ENCODE measurements around the gene SLC41A3.
A peak's percentile ranks its signal among the peaks of the same experiment; 100 is the strongest.

SLC41A3 gene

DNA sequence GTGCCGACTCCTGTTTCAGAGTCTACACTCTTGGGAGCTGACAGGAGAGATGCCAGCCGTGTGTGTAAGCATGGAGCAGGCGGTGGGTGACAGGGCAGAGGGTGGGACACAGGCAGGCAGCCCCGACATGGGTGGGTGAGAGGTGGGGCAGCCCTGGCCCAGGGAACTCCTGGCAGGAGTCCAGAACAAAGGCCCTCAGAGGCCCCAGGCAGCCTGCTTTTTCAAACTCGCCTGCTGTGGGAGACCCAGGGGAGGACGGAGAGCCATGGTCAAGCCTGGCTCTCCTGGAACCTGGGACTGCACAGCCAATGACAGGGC lies 29.3 kb upstream of the SLC41A3 start:
- Mint-ChIP-seq H3K27ac (no peak overlapping the region), H3K9me3 (no peaks in the 10 kb centered on the region), H3K27me3 (no peaks in the 10 kb centered on the region), H3K36me3 (ENCODE audit: low read depth) (no peaks in the 10 kb centered on the region), H3K4me1 (ENCODE audit: low read depth) (no peaks in the 10 kb centered on the region), H3K4me3 (no peak overlapping the region)
- peak; percentile 6 for DNase-seq

GRCh38 chr3:126112531-126113237 lies 28.8 kb upstream of the SLC41A3 start:
- Mint-ChIP-seq H3K4me1 (ENCODE audit: low read depth) (no peaks in the 10 kb centered on the region), H3K27me3 (no peaks in the 10 kb centered on the region), H3K36me3 (ENCODE audit: low read depth) (no peaks in the 10 kb centered on the region), H3K9me3 (no peaks in the 10 kb centered on the region), H3K4me3 (no peak overlapping the region), H3K27ac (no peak overlapping the region)
- DNase-seq: peak; percentile 19

- peak; percentile 22 for DNase-seq
- Mint-ChIP-seq H3K4me1 (ENCODE audit: low read depth) (no peaks in the 10 kb centered on the region), H3K4me3 (no peak overlapping the region), H3K36me3 (ENCODE audit: low read depth) (no peaks in the 10 kb centered on the region), H3K27ac (no peak overlapping the region), H3K27me3 (no peaks in the 10 kb centered on the region), H3K9me3 (no peaks in the 10 kb centered on the region)
These were observed 27.9 kb upstream of the SLC41A3 start for GRCh38 chr3:126111566-126112475.

GRCh38 chr3:126111126-126111551 lies 27.2 kb upstream of the SLC41A3 start:
- H3K36me3 Mint-ChIP-seq (ENCODE audit: low read depth): no peaks in the 10 kb centered on the region

GRCh38 chr3:126110431-126111125 lies 26.7 kb upstream of the SLC41A3 start:
- no peak overlapping the region for H3K27ac Mint-ChIP-seq
- H3K4me1 Mint-ChIP-seq (ENCODE audit: low read depth): no peaks in the 10 kb centered on the region
- H3K9me3 Mint-ChIP-seq: no peaks in the 10 kb centered on the region
- no peaks in the 10 kb centered on the region for H3K36me3 Mint-ChIP-seq (ENCODE audit: low read depth)
- DNase-seq: no peak
- H3K4me3 Mint-ChIP-seq: no peak overlapping the region
- H3K27me3 Mint-ChIP-seq: no peaks in the 10 kb centered on the region

More at GRCh38 chr3:126111126-126111551, 27.2 kb upstream of the SLC41A3 start:
- Mint-ChIP-seq H3K4me1 (ENCODE audit: low read depth) (no peaks in the 10 kb centered on the region), H3K27me3 (no peaks in the 10 kb centered on the region), H3K4me3 (no peak overlapping the region), H3K9me3 (no peaks in the 10 kb centered on the region), H3K27ac (no peak overlapping the region)
- peak; percentile 11 for DNase-seq

DNA sequence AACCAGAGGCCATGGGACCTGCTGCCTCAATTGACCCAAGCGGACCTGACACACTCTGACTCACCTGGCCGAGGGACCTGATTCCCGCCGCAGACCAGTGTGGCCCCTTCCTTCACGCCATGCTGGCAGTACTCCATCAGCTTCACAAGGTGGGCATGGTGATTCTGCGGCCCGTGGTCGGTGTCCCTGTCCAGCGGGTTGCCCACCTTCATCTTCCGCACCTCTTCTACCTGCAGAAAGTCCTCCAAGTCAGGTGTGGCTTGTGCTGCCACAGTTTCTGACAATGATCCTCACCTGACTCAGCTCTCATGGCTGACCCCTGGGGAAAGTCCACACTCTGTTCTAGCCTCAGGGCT lies 25.9 kb upstream of the SLC41A3 start:
- peak; percentile 15 for DNase-seq
- Mint-ChIP-seq H3K36me3 (ENCODE audit: low read depth) (no peaks in the 10 kb centered on the region), H3K27ac (no peak overlapping the region)

GRCh38 chr3:126109146-126109879 lies 25.4 kb upstream of the SLC41A3 start:
- Mint-ChIP-seq H3K9me3 (no peaks in the 10 kb centered on the region), H3K27ac (no peak overlapping the region), H3K36me3 (ENCODE audit: low read depth) (no peaks in the 10 kb centered on the region), H3K27me3 (no peaks in the 10 kb centered on the region), H3K4me3 (no peak overlapping the region), H3K4me1 (ENCODE audit: low read depth) (no peaks in the 10 kb centered on the region)
- peak; percentile 14 for DNase-seq

More for the DNA sequence above, 25.9 kb upstream of the SLC41A3 start:
- no peak overlapping the region for H3K4me3 Mint-ChIP-seq
- no peaks in the 10 kb centered on the region for H3K4me1 Mint-ChIP-seq (ENCODE audit: low read depth)
- H3K27me3 Mint-ChIP-seq: no peaks in the 10 kb centered on the region
- H3K9me3 Mint-ChIP-seq: no peaks in the 10 kb centered on the region

GRCh38 chr3:126108676-126109050 lies 24.7 kb upstream of the SLC41A3 start:
- Mint-ChIP-seq H3K9me3 (no peaks in the 10 kb centered on the region), H3K4me1 (ENCODE audit: low read depth) (no peaks in the 10 kb centered on the region), H3K36me3 (ENCODE audit: low read depth) (no peaks in the 10 kb centered on the region), H3K4me3 (no peak overlapping the region), H3K27me3 (no peaks in the 10 kb centered on the region), H3K27ac (no peak overlapping the region)
- peak; percentile 13 for DNase-seq

- Mint-ChIP-seq H3K9me3 (no peaks in the 10 kb centered on the region), H3K27ac (no peak overlapping the region), H3K36me3 (ENCODE audit: low read depth) (no peaks in the 10 kb centered on the region), H3K4me1 (ENCODE audit: low read depth) (no peaks in the 10 kb centered on the region), H3K4me3 (no peak overlapping the region), H3K27me3 (no peaks in the 10 kb centered on the region)
- no peak for DNase-seq
These were observed 24.2 kb upstream of the SLC41A3 start for GRCh38 chr3:126107957-126108675.

DNA sequence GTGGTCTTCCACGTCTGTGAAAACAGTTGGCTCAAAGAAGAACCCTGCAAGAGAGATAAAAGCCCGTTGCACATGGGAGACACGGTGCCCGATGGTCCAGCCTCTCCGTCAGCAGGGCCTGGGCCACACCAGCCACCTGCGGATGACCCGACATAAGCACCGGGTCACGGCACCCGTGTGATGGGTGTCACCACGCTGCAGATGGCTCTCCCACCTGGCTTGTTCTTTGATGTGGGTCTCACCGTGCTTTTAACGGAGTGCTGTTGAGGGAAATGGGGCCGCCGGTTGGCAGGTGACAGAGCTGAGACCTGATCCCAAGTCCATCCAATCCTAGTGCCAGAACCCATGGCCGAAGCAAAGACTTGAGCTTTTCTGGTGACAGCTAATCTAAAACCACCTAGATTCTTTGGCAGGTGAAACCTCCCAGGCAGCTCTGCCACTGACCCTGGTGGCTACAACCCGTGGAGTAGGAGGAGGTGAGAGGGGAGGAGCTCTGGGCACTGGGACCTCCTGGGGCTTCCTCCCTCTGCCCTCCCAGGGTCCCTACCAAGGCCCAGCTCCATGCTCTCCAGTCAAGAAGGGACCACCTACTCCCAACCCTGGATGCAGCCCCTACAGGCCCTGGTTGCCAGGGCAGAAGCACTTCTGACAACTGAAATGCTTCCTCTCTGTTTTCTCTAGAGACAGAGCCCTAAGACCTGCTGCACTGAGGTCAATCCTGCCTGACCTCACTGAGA lies 23.4 kb upstream of the SLC41A3 start:
- H3K36me3 Mint-ChIP-seq (ENCODE audit: low read depth): no peaks in the 10 kb centered on the region
- no peak overlapping the region for H3K27ac Mint-ChIP-seq
- no peaks in the 10 kb centered on the region for H3K27me3 Mint-ChIP-seq
- no peak overlapping the region for H3K4me3 Mint-ChIP-seq
- no peaks in the 10 kb centered on the region for H3K9me3 Mint-ChIP-seq
- no peaks in the 10 kb centered on the region for H3K4me1 Mint-ChIP-seq (ENCODE audit: low read depth)
- DNase-seq: peak; percentile 24

DNA sequence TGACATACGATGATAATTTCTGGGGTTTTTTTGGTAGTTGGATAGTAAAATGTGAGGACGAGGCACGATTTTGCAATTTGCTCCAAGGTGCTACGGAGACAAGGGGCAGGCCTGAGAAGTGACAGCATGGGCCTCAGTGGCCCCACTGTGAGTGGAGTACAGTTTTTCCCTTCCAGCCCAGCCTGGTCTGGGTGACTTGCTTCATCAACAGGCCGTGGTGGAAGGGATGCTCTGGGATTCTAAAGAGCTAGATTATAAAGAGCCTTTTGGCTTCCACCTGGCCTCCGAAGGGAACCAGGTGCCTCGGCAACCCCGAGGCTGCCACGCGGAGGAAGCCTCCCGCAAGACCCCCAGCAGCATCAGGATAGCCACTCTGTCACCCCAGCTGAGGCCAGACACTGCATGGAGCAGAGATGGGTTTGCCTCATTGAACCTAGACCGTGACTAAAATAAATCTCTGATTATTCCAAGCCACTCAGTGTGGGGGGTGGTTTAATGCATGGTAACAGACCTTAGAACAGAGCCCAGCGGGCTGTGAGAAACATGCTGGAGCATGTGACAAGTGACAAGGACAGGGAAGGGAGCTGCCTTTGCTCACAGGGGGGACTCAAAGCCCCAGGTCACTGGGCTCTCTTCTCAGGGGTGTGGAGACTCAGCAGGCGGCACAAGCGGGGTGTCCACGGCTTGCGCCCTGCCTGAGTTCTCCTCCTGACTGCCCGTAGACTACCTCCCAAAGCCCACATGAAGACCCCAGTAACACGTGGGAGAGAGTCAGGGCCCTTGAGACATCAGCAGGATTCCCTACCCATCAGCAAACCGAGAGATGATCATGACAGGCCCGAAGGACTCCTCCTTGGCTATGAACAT lies 22.6 kb upstream of the SLC41A3 start:
- no peaks in the 10 kb centered on the region for H3K4me1 Mint-ChIP-seq (ENCODE audit: low read depth)
- H3K27ac Mint-ChIP-seq: no peak overlapping the region
- H3K4me3 Mint-ChIP-seq: no peak overlapping the region
- no peaks in the 10 kb centered on the region for H3K9me3 Mint-ChIP-seq
- no peaks in the 10 kb centered on the region for H3K27me3 Mint-ChIP-seq
- H3K36me3 Mint-ChIP-seq (ENCODE audit: low read depth): no peaks in the 10 kb centered on the region
- DNase-seq: no peak

DNA sequence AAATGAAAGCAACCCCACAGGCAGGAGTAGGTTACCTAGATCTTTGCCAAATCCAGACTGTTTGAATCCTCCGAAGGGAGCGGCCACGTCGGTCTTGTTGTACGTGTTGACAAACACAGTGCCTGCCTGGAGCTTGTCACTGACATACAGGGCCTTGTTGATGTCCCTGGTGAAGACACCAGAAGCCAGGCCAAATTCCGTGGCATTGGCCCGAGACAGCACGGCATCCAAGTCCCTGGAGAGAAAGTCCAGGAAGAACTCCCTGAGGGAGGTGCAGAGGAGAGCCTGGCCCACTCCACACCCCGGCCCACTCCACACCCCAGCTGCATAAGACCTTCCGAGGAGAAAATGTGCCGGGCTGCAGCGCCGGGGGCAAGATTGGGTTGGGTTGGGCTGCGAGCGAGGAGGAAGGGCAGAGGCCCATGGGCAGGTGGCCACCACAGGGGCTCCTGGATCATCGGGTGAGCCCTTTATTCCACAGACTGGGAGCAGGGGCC lies 21.8 kb upstream of the SLC41A3 start:
- no peaks in the 10 kb centered on the region for H3K27me3 Mint-ChIP-seq
- no peak overlapping the region for H3K4me3 Mint-ChIP-seq
- no peaks in the 10 kb centered on the region for H3K4me1 Mint-ChIP-seq (ENCODE audit: low read depth)
- H3K9me3 Mint-ChIP-seq: no peaks in the 10 kb centered on the region
- H3K27ac Mint-ChIP-seq: no peak overlapping the region
- peak; percentile 14 for DNase-seq
- H3K36me3 Mint-ChIP-seq (ENCODE audit: low read depth): no peaks in the 10 kb centered on the region
